GM12878 (cell line): Measurements from ENCODE around the gene FOXP1. TPM values are rescaled to one million over a fixed set of nuclear protein-coding genes. Genes with fewer than 3 reads are reported as not detected.

ENCODE experiments used
- ATAC-seq: fragments of 200-7000 bp; cut with Tn5 transposase; 3 replicates; pipeline ENCODE4 v1.9.1; 2020; ENCODE audit warnings: mild to moderate bottlenecking, moderate library complexity
- BruUV-seq: library from RNA; stranded (reverse); fragments of 400-500 nt; replicated peaks from 2 replicates; lab custom pipeline; 2021; lab: Mats Ljungman, UMichigan
- CTCF ChIA-PET: fragments of 300-600 bp; sonication (Branson Sonifier 250); formaldehyde crosslinking; extraction: SDS; loops from one replicate; lab custom pipeline; 2021; ENCODE audit warnings: inconsistent platforms; lab: Yijun Ruan, JAX
- POLR2A ChIA-PET: fragments of 350-600 bp; formaldehyde crosslinking; extraction: SDS; loops from one replicate; lab custom pipeline; 2021; ENCODE audit warnings: inconsistent platforms; lab: Charles Lee
- RAD21 ChIA-PET: fragments of 300-600 bp; sonication (Branson Sonifier 250); formaldehyde crosslinking; loops from one replicate; lab custom pipeline; 2023; ENCODE audit warnings: antibody characterized with exemption; ENCODE audit not compliant: unreplicated experiment; lab: Charles Lee
- SMC1A ChIA-PET: fragments of 300-600 bp; sonication (Branson Sonifier 250); formaldehyde crosslinking; loops from one replicate; lab custom pipeline; 2023; ENCODE audit not compliant: unreplicated experiment, uncharacterized antibody; lab: Charles Lee
- DNase-seq: peaks from one replicate; pipeline ENCODE4 v3.0.0-alpha.2; 2011; ENCODE audit warnings: low read depth, low spot score
- FAIRE-seq: peaks from 3 replicates; lab custom pipeline; 2011; peaks lifted over from hg19 to GRCh38; lab: Jason Lieb, UNC
- H2AFZ ChIP-seq: 2 replicates; pipeline ENCODE4 v1.6.0; 2011; ENCODE audit warnings: low read depth, low read length, control low read depth; ENCODE audit not compliant: control insufficient read depth
- H3K27ac ChIP-seq: 2 replicates; pipeline ENCODE4 v1.5.1; 2011; ENCODE audit warnings: control low read depth; ENCODE audit not compliant: control insufficient read depth, insufficient read depth
- H3K27me3 ChIP-seq, 2 experiments: replicated peaks in 1 of 2; 2 replicates each; pipeline versions ENCODE4 v1.6.0 to v1.6.1; 2011; ENCODE audit warnings: low read length in 1 of 2; ENCODE audit not compliant: control insufficient read depth in 2 of 2, insufficient read depth in 2 of 2
- H3K36me3 ChIP-seq, 2 experiments: 2 replicates each; pipeline ENCODE4 v1.5.1; 2011; ENCODE audit warnings: low read length in 1 of 2; ENCODE audit not compliant: control insufficient read depth in 2 of 2, insufficient read depth in 2 of 2
- H3K4me1 ChIP-seq: 2 replicates; pipeline ENCODE4 v1.6.1; 2011; ENCODE audit warnings: mild to moderate bottlenecking, low read length, moderate library complexity, mixed read lengths; ENCODE audit not compliant: control insufficient read depth, insufficient read depth
- H3K4me2 ChIP-seq: 2 replicates; pipeline ENCODE4 v1.6.0; 2011; ENCODE audit warnings: control low read depth; ENCODE audit not compliant: control insufficient read depth, insufficient read depth
- H3K4me3 ChIP-seq: fragments of 200-600 bp; sonication (generic); 2 replicates; pipeline ENCODE4 v1.5.1; 2016
- H3K79me2 ChIP-seq: 2 replicates; pipeline ENCODE4 v1.6.0; 2011; ENCODE audit warnings: low read length; ENCODE audit not compliant: control insufficient read depth, insufficient read depth
- H3K9ac ChIP-seq: 2 replicates; pipeline ENCODE4 v1.8.0; 2011; ENCODE audit warnings: low read length, control low read depth, mixed read lengths; ENCODE audit not compliant: control insufficient read depth, insufficient read depth
- H3K9me3 ChIP-seq: replicated peaks from 3 replicates; pipeline ENCODE4 v1.5.1; 2011; ENCODE audit warnings: mild to moderate bottlenecking, low read length; ENCODE audit not compliant: control insufficient read depth, insufficient read depth
- H4K20me1 ChIP-seq: 2 replicates; pipeline ENCODE4 v1.6.0; 2011; ENCODE audit not compliant: control insufficient read depth, insufficient read depth
- ELK1 ChIP-seq: IDR thresholded peaks from 2 replicates; pipeline ENCODE4 v1.6.1; 2012; ENCODE audit warnings: low read depth, low read length, improper control_type of control experiment
- FOS ChIP-seq: IDR thresholded peaks from 3 replicates; pipeline ENCODE4 v1.6.1; 2011; ENCODE audit warnings: borderline replicate concordance; ENCODE audit not compliant: insufficient read length; ENCODE audit errors: extremely low read depth
- LARP7 ChIP-seq: fragments of 450-650 bp; IDR thresholded peaks from 2 replicates; pipeline ENCODE4 v1.6.1; 2017; ENCODE audit warnings: mild to moderate bottlenecking
- MEF2A ChIP-seq: IDR thresholded peaks from 2 replicates; pipeline ENCODE4 v1.6.1; 2011; ENCODE audit warnings: low read depth, mild to moderate bottlenecking, low read length, moderate library complexity; ENCODE audit not compliant: insufficient read depth
- NFYA ChIP-seq: IDR thresholded peaks from 2 replicates; pipeline ENCODE4 v1.6.1; 2011; ENCODE audit warnings: low read depth, mild to moderate bottlenecking, low read length, improper control_type of control experiment, borderline replicate concordance
- RELA ChIP-seq: fragments of 450-650 bp; IDR thresholded peaks from 2 replicates; pipeline ENCODE4 v1.8.0; 2014; ENCODE audit warnings: borderline replicate concordance; ENCODE audit not compliant: partially characterized antibody
- REST ChIP-seq: IDR thresholded peaks from 2 replicates; pipeline ENCODE4 v1.6.1; 2012; ENCODE audit warnings: mild to moderate bottlenecking, low read depth, low read length
- SPI1 ChIP-seq: IDR thresholded peaks from 2 replicates; pipeline ENCODE4 v1.6.1; 2011; ENCODE audit warnings: low read depth, mild to moderate bottlenecking, low read length, moderate library complexity, borderline replicate concordance; ENCODE audit not compliant: insufficient read depth
- YY1 ChIP-seq: IDR thresholded peaks from 2 replicates; pipeline ENCODE4 v1.6.1; 2011; ENCODE audit warnings: low read depth, mild to moderate bottlenecking, low read length
- ZNF24 ChIP-seq: fragments of 450-650 bp; IDR thresholded peaks from 2 replicates; pipeline ENCODE4 v1.6.1; 2017; ENCODE audit warnings: antibody characterized with exemption, mild to moderate bottlenecking
- WGBS: methylation state at CpG from one replicate; pipeline ENCODE4 v1.1.6; 2016; ENCODE audit warnings: low lambda C conversion rate; ENCODE audit not compliant: insufficient replicate concordance, insufficient coverage; ENCODE audit errors: missing lambda C conversion rate; 5-methylcytosine and 5-hydroxymethylcytosine counted together
- in situ Hi-C: fragments of 300-500 bp; cut with MboI; formaldehyde crosslinking; loops from 9 replicates; pipeline ENCODE4 v1.14.3; 2018; ENCODE audit warnings: mixed read lengths
- intact Hi-C: fragments of 100-400 bp; cut with micrococcal nuclease; formaldehyde crosslinking; loops from one replicate; pipeline ENCODE4 v1.14.2; 2022; ENCODE audit not compliant: unreplicated experiment
- polyA plus RNA-seq, 11 experiments: library from polyadenylated mRNA; depleted of rRNA in 4 of 11; unstranded in 6 of 11; stranded (reverse) in 5 of 11; fragments of >200 nt; fragmentation: Nextera tagmentation in 4 of 11; fragmentation: Illumina TruSeq in 1 of 11; extraction: Ambion mirVana in 4 of 11; extraction: Trizol in 1 of 11; gene quantifications; 1 replicate in 1 of 11; 2 replicates in 10 of 11; pipeline versions ENCODE4 v1.2.1 to v1.2.3, GENCODE V29; 2011 to 2016; ENCODE audit warnings: inconsistent platforms in 2 of 11, missing spikeins in 2 of 11, low read depth in 1 of 11
- total RNA-seq, 4 experiments: library from RNA; depleted of rRNA in 3 of 4; stranded (reverse); fragments of >200 nt in 3 of 4; fragmentation: Illumina TruSeq in 1 of 4; extraction: Trizol in 1 of 4; gene quantifications; 2 replicates each; pipeline versions ENCODE4 v1.2.1 to v1.2.3, GENCODE V29; 2013 to 2021

The FOXP1 gene
- total and polyA plus RNA-seq, 10 of the 15 experiments (the other 5 are each of a cell fraction or from before 2014, with no cell fraction given) = 0.05 to 1.6 (median 0.20) TPM; not detected in 1

DNA sequence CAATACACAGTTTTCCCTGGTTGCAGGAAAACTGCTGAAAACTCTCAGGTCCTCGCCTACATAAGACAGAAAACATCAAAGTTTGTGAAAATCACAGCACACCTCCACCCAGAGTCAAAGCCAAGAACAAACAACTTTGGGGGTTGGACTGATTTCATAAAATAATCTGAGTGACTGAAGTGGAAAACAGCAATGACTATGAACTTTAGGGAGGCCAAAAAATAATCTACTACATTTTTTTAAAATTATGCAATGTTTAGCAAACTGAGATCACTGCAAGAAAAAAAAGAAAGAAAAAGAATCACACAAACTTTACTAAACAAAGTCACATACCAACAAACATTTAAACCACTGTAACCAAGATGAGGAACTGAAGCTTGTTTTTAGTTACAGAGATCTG lies 15.9 kb upstream of the FOXP1 start (continued):
- TF ChIP-seq YY1 = no peak
- TF ChIP-seq ZNF24 = no peak
- no peak for TF ChIP-seq FOS

GRCh38 chr3:71598292-71598691 lies 14.8 kb upstream of the FOXP1 start:
- ChIA-PET CTCF (interaction anchor here (1.0 to 1.4 kb wide), 2 partner anchors 8 to 1048 kb away, joined by 3 read pairs; no protein-coding TSS in a partner anchor), RAD21 (no interaction called here), POLR2A (no interaction called here), SMC1A (interaction anchor here (1.4 kb wide), 1 partner anchor 12 kb away, joined by 3 read pairs; no protein-coding TSS in a partner anchor)
- intact Hi-C loops (no loop called here), in situ Hi-C loops (loop anchor here (10.0 kb wide), 1 partner anchor 593 kb away; no protein-coding TSS in a partner anchor)
- no peaks in the 10 kb centered on the region for H3K36me3 ChIP-seq
- no peak for DNase-seq
- H3K4me1 ChIP-seq = no peaks in the 10 kb centered on the region
- no peak for ATAC-seq
- no peaks in the 10 kb centered on the region for H3K79me2 ChIP-seq
- no peak overlapping the region for H3K27ac ChIP-seq
- H3K4me2 ChIP-seq = no peak overlapping the region
- 30% methylated on average over 3 of the region's 3 CpGs for WGBS
- no peaks in the 10 kb centered on the region for H3K27me3 ChIP-seq
- no peak overlapping the region for H3K9ac ChIP-seq
- H4K20me1 ChIP-seq = no peaks in the 10 kb centered on the region
- H3K4me3 ChIP-seq = no peak overlapping the region
- BruUV-seq = no TSS peak
- TF ChIP-seq SPI1 (no peak), MEF2A (no peak), YY1 (no peak), NFYA (no peak), REST (no peak), LARP7 (no peak), ELK1 (no peak), RELA (no peak)
- H3K9me3 ChIP-seq = no peaks in the 10 kb centered on the region; the same call in 2 of the 3 replicates
- no peak overlapping the region for H2AFZ ChIP-seq
- FAIRE-seq = no peak
